Dermis microvascular lymphatic vessel endothelial cell (primary cell): Measurements from ENCODE around the gene LRRC27. TPM values are rescaled to one million over a fixed set of nuclear protein-coding genes. Genes with fewer than 3 reads are reported as not detected.

Source experiments
- DNase-seq, 2 donors: peaks; one replicate each; pipeline versions ENCODE4 v3.0.0 to v3.0.0-alpha.2; 2010; ENCODE audit warnings: low read depth in 2 of 2
- total RNA-seq: library from RNA; depleted of rRNA; stranded (reverse); fragments of >200 nt; gene quantifications from 2 replicates; pipeline ENCODE4 v1.2.1, GENCODE V29; 2014

LRRC27 gene
- total RNA-seq, 1 donor from 2014 or later = 5.0 TPM

DNA sequence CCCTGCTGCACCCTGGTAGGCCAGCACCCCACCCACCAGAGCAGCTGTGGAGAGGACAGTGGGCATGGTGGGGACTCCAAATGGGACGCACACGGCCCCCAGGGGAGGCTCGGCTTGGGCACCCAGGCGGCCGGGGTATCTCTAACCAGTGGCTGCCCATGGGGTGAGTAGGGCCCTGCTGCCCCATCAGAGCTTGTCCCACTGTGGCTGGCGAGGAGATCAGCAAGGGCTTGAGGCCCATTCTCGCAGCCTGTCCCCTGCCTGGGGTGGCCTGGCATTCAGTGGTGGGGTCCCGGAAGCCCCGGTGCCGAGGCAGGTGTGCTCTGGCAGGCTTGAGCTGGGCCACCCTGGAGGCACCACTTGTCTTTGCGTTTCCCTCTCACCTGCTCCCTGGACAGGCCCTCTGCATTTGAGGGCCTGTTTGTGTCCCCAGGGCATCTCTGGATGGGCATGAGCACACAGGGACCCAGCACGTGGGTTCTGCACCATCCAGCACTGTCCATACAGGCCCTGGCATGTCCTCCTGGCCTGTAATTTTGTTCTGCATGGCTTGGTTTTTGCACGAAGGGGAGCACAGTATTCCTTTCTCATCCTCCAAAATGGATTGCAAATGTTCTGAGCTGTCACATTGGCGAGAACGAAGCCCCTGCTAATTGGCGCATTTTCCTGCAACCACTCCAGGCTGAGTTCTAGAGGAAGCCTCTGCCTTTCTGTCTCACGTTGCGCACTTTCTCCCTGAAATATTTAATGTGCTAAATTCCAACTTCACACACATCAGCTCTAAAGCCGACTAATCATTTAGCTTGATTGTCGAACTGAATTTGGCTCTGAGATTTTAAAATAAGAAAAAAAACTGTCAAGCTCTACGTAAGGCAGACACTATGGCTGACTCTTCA is 92.2 kb downstream of the LRRC27 start:
- DNase-seq = no peak

DNA sequence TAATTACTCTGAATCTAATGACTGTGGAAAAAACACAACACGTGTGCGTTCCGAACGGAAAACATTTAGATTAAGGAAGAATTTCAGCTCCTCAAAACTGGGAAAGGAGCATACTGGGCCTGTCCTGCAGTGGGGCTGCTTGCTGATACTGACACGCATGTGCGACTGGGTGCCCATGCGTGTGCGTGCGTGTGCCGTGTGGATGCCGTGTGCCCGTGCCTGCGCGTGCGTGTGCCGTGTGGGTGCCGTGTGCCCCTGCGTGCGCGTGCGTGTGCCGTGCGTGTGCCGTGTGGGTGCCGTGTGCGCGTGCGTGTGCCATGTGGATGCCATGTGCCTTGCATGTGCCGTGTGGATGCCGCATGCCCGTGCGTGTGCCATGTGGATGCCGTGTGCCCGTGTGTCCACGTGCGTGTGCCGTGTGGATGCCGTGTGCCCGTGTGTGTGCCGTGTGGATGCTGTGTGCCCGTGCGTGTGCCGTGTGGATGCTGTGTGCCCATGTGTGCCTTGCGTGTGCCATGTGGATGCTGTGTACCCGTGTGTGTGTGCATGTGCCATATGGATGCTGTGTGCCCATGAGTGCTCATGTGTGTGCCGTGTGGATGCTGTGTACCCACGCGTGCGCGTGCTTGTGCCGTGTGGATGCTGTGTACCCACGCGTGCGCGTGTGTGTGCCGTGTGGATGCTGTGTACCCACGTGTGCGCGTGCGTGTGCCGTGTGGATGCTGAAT is 93.2 kb downstream of the LRRC27 start:
- no peak for DNase-seq

DNA sequence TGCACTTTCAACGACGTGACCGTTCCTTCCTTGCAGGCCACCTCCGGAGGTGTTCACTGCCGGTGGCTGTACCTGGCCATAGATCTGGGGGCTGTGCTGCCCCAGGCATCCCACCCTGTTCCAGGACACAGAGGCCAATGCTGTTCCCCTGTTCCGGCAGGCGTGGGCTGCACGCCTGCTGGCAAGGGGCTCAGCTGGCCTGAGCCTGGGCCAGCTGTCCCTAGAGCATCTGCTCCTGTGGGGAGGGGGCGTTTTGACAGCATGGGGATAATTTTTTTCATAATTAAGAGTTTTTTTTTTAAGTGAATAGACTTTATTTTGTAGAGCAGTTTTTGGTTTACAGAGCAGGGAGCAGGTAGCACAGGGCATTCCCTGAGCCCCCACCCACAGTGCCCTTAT is 93.8 kb downstream of the LRRC27 start:
- DNase-seq = no peak

GRCh38 chr10:132427006-132427771 is 95.2 kb downstream of the LRRC27 start:
- DNase-seq = no peak

GRCh38 chr10:132427939-132428367 is 96.0 kb downstream of the LRRC27 start:
- DNase-seq = no peak

DNA sequence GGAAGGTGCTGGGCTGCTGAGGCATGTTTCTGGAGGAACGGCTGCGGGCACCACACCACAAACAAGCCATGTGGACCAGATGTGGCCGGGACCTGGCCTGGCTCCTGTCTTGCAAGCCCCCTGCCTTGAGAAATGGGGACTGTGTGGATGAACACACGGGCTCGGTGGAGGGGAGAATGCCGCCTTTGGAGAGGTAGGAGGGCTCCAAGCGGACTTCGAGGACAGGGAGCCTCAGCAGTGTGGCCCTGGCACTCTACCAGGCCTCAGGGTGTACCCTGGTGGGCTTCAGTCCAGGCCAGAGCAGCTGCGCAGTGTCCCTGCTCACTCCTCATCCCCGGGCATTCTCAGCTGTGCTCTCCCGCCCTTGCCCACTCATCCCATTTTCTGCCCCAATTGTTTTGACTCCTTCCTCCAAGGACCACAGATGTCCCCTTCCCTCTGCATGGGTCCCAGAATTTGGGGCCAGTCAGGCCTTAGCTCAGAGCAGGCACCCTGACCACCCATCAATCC is 96.5 kb downstream of the LRRC27 start:
- no peak for DNase-seq

Other genes with a start within 250 kb of the LRRC27 start
- gene DPYSL4, start 145.2 kb upstream of the LRRC27 start, total RNA-seq = 5.6 and 5.8 TPM in 2 replicates
- gene STK32C, start 24.2 kb upstream of the LRRC27 start, total RNA-seq = 8.6 and 10.0 TPM in 2 replicates
- gene PWWP2B, start 65.0 kb downstream of the LRRC27 start, total RNA-seq = 9.4 and 13.5 TPM in 2 replicates
- gene INPP5A, start 205.6 kb downstream of the LRRC27 start, total RNA-seq = 20.9 and 22.3 TPM in 2 replicates